A673 (cell line): ENCODE measurements around the gene SLC17A5. TPM values are rescaled to one million over a fixed set of nuclear protein-coding genes. Genes with fewer than 3 reads are reported as not detected.
A peak's percentile ranks its signal among the peaks of the same experiment; 100 is the strongest.
"Not testable (repeated sequence)": the region's sequence is repeated elsewhere in the genome, so short reads cannot be mapped to it uniquely, and the experiment has no call there.

Experiments
- BruUV-seq: library from RNA; stranded (reverse); fragments of 400-500 nt; replicated peaks from 2 replicates; lab custom pipeline; 2021; lab: Mats Ljungman, UMichigan
- CTCF ChIA-PET: fragments of 300-600 bp; sonication (Branson Sonifier 250); formaldehyde crosslinking; loops from one replicate; lab custom pipeline; 2022; ENCODE audit warnings: antibody characterized with exemption; lab: Charles Lee
- POLR2A ChIA-PET: fragments of 300-600 bp; sonication (Branson Sonifier 250); formaldehyde crosslinking; loops from one replicate; lab custom pipeline; 2022; ENCODE audit warnings: antibody characterized with exemption; ENCODE audit not compliant: low non-redundant PET; lab: Charles Lee
- DNase-seq: peaks from one replicate; pipeline ENCODE4 v3.0.0-alpha.2; 2015; ENCODE audit warnings: low spot score
- H3K27ac ChIP-seq: fragments of 200-600 bp; sonication (generic); 2 replicates; pipeline ENCODE4 v1.5.1; 2016; ENCODE audit warnings: mixed run types, low read depth, mild to moderate bottlenecking, mixed read lengths, antibody characterized with exemption, low read length; ENCODE audit not compliant: poor library complexity, severe bottlenecking
- H3K27me3 ChIP-seq: fragments of 200-600 bp; sonication (generic); replicated peaks from 2 replicates; pipeline ENCODE4 v1.6.1; 2017; ENCODE audit warnings: mixed run types, low read depth, mild to moderate bottlenecking, mixed read lengths, antibody characterized with exemption, low read length; ENCODE audit not compliant: insufficient read depth, poor library complexity
- H3K36me3 ChIP-seq: fragments of 200-600 bp; sonication (generic); 2 replicates; pipeline ENCODE4 v1.6.1; 2016; ENCODE audit warnings: mixed run types, mild to moderate bottlenecking, mixed read lengths, antibody characterized with exemption, low read length; ENCODE audit not compliant: insufficient read depth, poor library complexity, severe bottlenecking
- H3K4me1 ChIP-seq: fragments of 200-600 bp; sonication (generic); 2 replicates; pipeline ENCODE4 v1.6.1; 2017; ENCODE audit warnings: mixed run types, mild to moderate bottlenecking, mixed read lengths, antibody characterized with exemption, low read length; ENCODE audit not compliant: insufficient read depth, poor library complexity, severe bottlenecking
- H3K4me3 ChIP-seq: fragments of 200-600 bp; sonication (generic); 2 replicates; pipeline ENCODE4 v1.5.1; 2016; ENCODE audit warnings: low read depth, mixed run types, mild to moderate bottlenecking, mixed read lengths, low read length; ENCODE audit not compliant: poor library complexity, severe bottlenecking
- H3K9me3 ChIP-seq: fragments of 200-600 bp; sonication (generic); 2 replicates; pipeline ENCODE4 v1.6.1; 2016; ENCODE audit warnings: mixed run types, low read depth, mild to moderate bottlenecking, mixed read lengths, antibody characterized with exemption, low read length; ENCODE audit not compliant: poor library complexity, severe bottlenecking
- CTCF ChIP-seq: fragments of 300-800, 200-600 bp; sonication (generic); conservative IDR thresholded peaks from 2 replicates; pipeline ENCODE4 v1.5.1; 2017; ENCODE audit warnings: low read depth, mild to moderate bottlenecking, antibody characterized with exemption, low read length, moderate library complexity, mixed read lengths
- EZH2 ChIP-seq: fragments of 200-600 bp; sonication (generic); IDR thresholded peaks from 2 replicates; pipeline ENCODE4 v1.6.1; 2017; ENCODE audit warnings: borderline replicate concordance, low read depth, mild to moderate bottlenecking, mixed read lengths, antibody characterized with exemption, low read length; ENCODE audit not compliant: poor library complexity, severe bottlenecking
- intact Hi-C: fragments of 100-400 bp; cut with micrococcal nuclease; formaldehyde crosslinking; loops from one replicate; pipeline ENCODE4 v1.10.0; 2022; ENCODE audit not compliant: unreplicated experiment
- total RNA-seq: library from RNA; stranded (reverse); gene quantifications from 2 replicates; pipeline ENCODE4 v1.2.3, GENCODE V29; 2021

Gene SLC17A5
- total RNA-seq, 1 experiment from 2014 or later: 6.1 TPM

GRCh38 chr6:73579389-73579788 lies 74.4 kb downstream of the SLC17A5 start:
- ChIA-PET CTCF (no interaction called here), POLR2A (interaction anchor here (0.7 kb wide), 1 partner anchor 118 kb away, joined by 4 read pairs; the partner anchor contains the start of gene MTO1)
- DNase-seq: no peak
- intact Hi-C loops: no loop called here
- Histone ChIP-seq H3K27me3 (no peaks in the 10 kb centered on the region), H3K27ac (peak overlapping the region; percentile 95), H3K36me3 (no peaks in the 10 kb centered on the region), H3K4me3 (no peak overlapping the region), H3K9me3 (peaks cover 5% of the 10 kb centered on the region), H3K4me1 (peaks cover 16% of the 10 kb centered on the region)
- no TSS peak for BruUV-seq
- TF ChIP-seq CTCF (no peak), EZH2 (no peak)

GRCh38 chr6:73577676-73578075 lies 76.1 kb downstream of the SLC17A5 start:
- Histone ChIP-seq H3K9me3 (peaks cover 5% of the 10 kb centered on the region), H3K27ac (no peak overlapping the region), H3K27me3 (no peaks in the 10 kb centered on the region), H3K36me3 (no peaks in the 10 kb centered on the region), H3K4me3 (no peak overlapping the region), H3K4me1 (peaks cover 16% of the 10 kb centered on the region)
- DNase-seq: no peak
- intact Hi-C loops: no loop called here
- POLR2A ChIA-PET: no interaction called here
- CTCF ChIA-PET: no interaction called here
- TF ChIP-seq EZH2 (no peak), CTCF (no peak)
- no TSS peak for BruUV-seq

GRCh38 chr6:73572531-73572930 lies 81.3 kb downstream of the SLC17A5 start:
- intact Hi-C loops, H3K27me3 ChIP-seq, CTCF ChIA-PET, H3K4me1 ChIP-seq, H3K27ac ChIP-seq, BruUV-seq, H3K9me3 ChIP-seq, H3K36me3 ChIP-seq, POLR2A ChIA-PET, DNase-seq, H3K4me3 ChIP-seq: not testable (repeated sequence)

GRCh38 chr6:73571218-73572181 lies 82.3 kb downstream of the SLC17A5 start:
- H3K27ac ChIP-seq, POLR2A ChIA-PET, intact Hi-C loops, H3K9me3 ChIP-seq, CTCF ChIA-PET, DNase-seq, H3K36me3 ChIP-seq, H3K4me1 ChIP-seq, H3K27me3 ChIP-seq, H3K4me3 ChIP-seq: not testable (repeated sequence)
- TSS peak; percentile 82 for BruUV-seq
